SK-N-SH treated with all-trans-retinoic acid at 6 μM for 48 hours (cell line): ENCODE data around the gene HDAC4.

ENCODE experiments used
- ATAC-seq: fragments of 200-7000 bp; cut with Tn5 transposase; 3 replicates; pipeline ENCODE4 v1.9.1; 2020; ENCODE audit warnings: mild to moderate bottlenecking, moderate library complexity
- ARNTL ChIP-seq: fragments of 450-650 bp; formaldehyde crosslinking; IDR thresholded peaks from 2 replicates; pipeline ENCODE4 v1.5.0; 2020; ENCODE audit warnings: low read depth, mild to moderate bottlenecking, moderate library complexity, borderline replicate concordance
- CREB5 ChIP-seq: fragments of 250-450 bp; sonication (Bioruptor Pico); IDR thresholded peaks from 2 replicates; pipeline ENCODE4 v1.5.1; 2020; ENCODE audit warnings: low read depth, mild to moderate bottlenecking, moderate library complexity
- CSDC2 ChIP-seq: fragments of 250-450 bp; sonication (Bioruptor Pico); IDR thresholded peaks from 2 replicates; pipeline ENCODE4 v1.5.0; 2020; ENCODE audit warnings: mild to moderate bottlenecking, moderate library complexity
- ESRRG ChIP-seq: fragments of 250-450 bp; sonication (Bioruptor Pico); IDR thresholded peaks from 2 replicates; pipeline ENCODE4 v1.6.1; 2021; ENCODE audit warnings: mild to moderate bottlenecking
- ISL1 ChIP-seq: fragments of 250-450 bp; sonication (Bioruptor Pico); IDR thresholded peaks from 2 replicates; pipeline ENCODE4 v2.1.2; 2022; ENCODE audit warnings: mild to moderate bottlenecking, moderate library complexity
- OSR1 ChIP-seq: fragments of 250-450 bp; sonication (Bioruptor Pico); IDR thresholded peaks from 2 replicates; pipeline ENCODE4 v1.8.0; 2022; ENCODE audit warnings: moderate library complexity, mild to moderate bottlenecking, inconsistent platforms
- POU6F1 ChIP-seq: fragments of 250-450 bp; sonication (Bioruptor Pico); IDR thresholded peaks from 2 replicates; pipeline ENCODE4 v1.8.0; 2021; ENCODE audit warnings: low read depth, mild to moderate bottlenecking, moderate library complexity, borderline replicate concordance
- PPARA ChIP-seq: fragments of 250-450 bp; sonication (Bioruptor Pico); IDR thresholded peaks from 2 replicates; pipeline ENCODE4 v1.5.0; 2020; ENCODE audit warnings: mild to moderate bottlenecking, borderline replicate concordance
- SNAI2 ChIP-seq: fragments of 250-450 bp; sonication (Bioruptor Pico); IDR thresholded peaks from 2 replicates; pipeline ENCODE4 v1.5.0; 2020; ENCODE audit warnings: mild to moderate bottlenecking, moderate library complexity
- TCF4 ChIP-seq: fragments of 250-450 bp; sonication (Bioruptor Pico); IDR thresholded peaks from 2 replicates; pipeline ENCODE4 v1.8.0; 2021; ENCODE audit warnings: mild to moderate bottlenecking, moderate library complexity, borderline replicate concordance
- TOX ChIP-seq: fragments of 250-450 bp; sonication (Bioruptor Pico); IDR thresholded peaks from 2 replicates; pipeline ENCODE4 v1.8.0; 2021; ENCODE audit warnings: mild to moderate bottlenecking, moderate library complexity, borderline replicate concordance
- TSHZ2 ChIP-seq: fragments of 250-450 bp; sonication (Bioruptor Pico); IDR thresholded peaks from 2 replicates; pipeline ENCODE4 v1.5.0; 2020; ENCODE audit warnings: mild to moderate bottlenecking, moderate library complexity
- ZC3H10 ChIP-seq: fragments of 250-450 bp; sonication (Bioruptor Pico); IDR thresholded peaks from 2 replicates; pipeline ENCODE4 v1.5.1; 2021; ENCODE audit warnings: mild to moderate bottlenecking, moderate library complexity
- ZFP30 ChIP-seq: fragments of 450-650 bp; formaldehyde crosslinking; IDR thresholded peaks from 2 replicates; pipeline ENCODE4 v1.5.0; 2022; ENCODE audit warnings: mild to moderate bottlenecking, moderate library complexity
- ZNF565 ChIP-seq: fragments of 450-650 bp; formaldehyde crosslinking; conservative IDR thresholded peaks from 2 replicates; pipeline ENCODE4 v1.5.0; 2020; ENCODE audit warnings: low read depth, mild to moderate bottlenecking, moderate library complexity
- ZNF70 ChIP-seq: fragments of 450-650 bp; formaldehyde crosslinking; IDR thresholded peaks from 2 replicates; pipeline ENCODE4 v1.5.0; 2020; ENCODE audit warnings: mild to moderate bottlenecking, moderate library complexity
- ZNF8 ChIP-seq: fragments of 450-650 bp; formaldehyde crosslinking; IDR thresholded peaks from 2 replicates; pipeline ENCODE4 v1.5.0; 2020; ENCODE audit warnings: mild to moderate bottlenecking, moderate library complexity

Gene HDAC4

GRCh38 chr2:239245107-239245506 lies 155.7 kb downstream of the HDAC4 start:
- no peak for ATAC-seq
- TF ChIP-seq ISL1 (CRISPR knock-in tag) (no peak), ZFP30 (CRISPR knock-in tag) (no peak), PPARA (CRISPR knock-in tag) (no peak)

GRCh38 chr2:239244625-239245024 lies 156.2 kb downstream of the HDAC4 start:
- no peak for ATAC-seq
- TF ChIP-seq SNAI2 (CRISPR knock-in tag) (no peak), OSR1 (no peak), ZFP30 (CRISPR knock-in tag) (no peak)

GRCh38 chr2:239241431-239241960 lies 159.3 kb downstream of the HDAC4 start:
- TF ChIP-seq ZNF565 (CRISPR knock-in tag) (no peak), OSR1 (no peak), ZNF70 (CRISPR knock-in tag) (no peak), POU6F1 (CRISPR knock-in tag) (no peak), TOX (CRISPR knock-in tag) (no peak), ZNF8 (CRISPR knock-in tag) (no peak), TCF4 (CRISPR knock-in tag) (no peak), PPARA (CRISPR knock-in tag) (no peak), ZC3H10 (CRISPR knock-in tag) (no peak), SNAI2 (CRISPR knock-in tag) (no peak), CSDC2 (CRISPR knock-in tag) (no peak), TSHZ2 (CRISPR knock-in tag) (no peak), ESRRG (CRISPR knock-in tag) (no peak), ARNTL (CRISPR knock-in tag) (no peak)
- ATAC-seq: no peak

- peak; percentile 62 for ATAC-seq
- peak; percentile 52 for TF ChIP-seq TCF4 (CRISPR knock-in tag)
- peak; percentile 4; the same call in 1 of the 2 replicates for TF ChIP-seq TSHZ2 (CRISPR knock-in tag)
- no peak for TF ChIP-seq CREB5 (CRISPR knock-in tag)
These were observed 160.4 kb downstream of the HDAC4 start for GRCh38 chr2:239240414-239240881.
